Adrenal gland (tissue), 12 donors: Measurements from ENCODE around the gene RABGAP1L. TPM values are rescaled to one million over a fixed set of nuclear protein-coding genes. Genes with fewer than 3 reads are reported as not detected.

Experiments
- DNase-seq, 7 donors: peaks; one replicate each; pipeline ENCODE4 v3.0.0-alpha.2; 2019 to 2020
- H3K27ac ChIP-seq, 5 donors: fragments of 200-600 bp; sonication (generic) in 4 of 5; 1 replicate in 3 of 5; 2 replicates in 2 of 5; pipeline versions ENCODE4 v1.5.1 to v1.8.0; 2016 to 2020; ENCODE audit warnings: mild to moderate bottlenecking in 1 of 5
- H3K27me3 ChIP-seq: fragments of 200-600 bp; 2 replicates; pipeline ENCODE4 v1.8.0; 2021
- H3K36me3 ChIP-seq, 2 donors: fragments of 200-600 bp; replicated peaks in 1 of 2; 1 replicate in 1 of 2; 2 replicates in 1 of 2; pipeline versions ENCODE4 v1.5.1 to v1.8.0; 2018 to 2022
- H3K4me1 ChIP-seq, 2 donors: fragments of 200-600 bp; replicated peaks in 1 of 2; 1 replicate in 1 of 2; 2 replicates in 1 of 2; pipeline versions ENCODE4 v1.5.1 to v1.8.0; 2018 to 2021
- H3K4me3 ChIP-seq, 4 donors: fragments of 200-600 bp; sonication (generic) in 3 of 4; one replicate each; pipeline ENCODE4 v1.5.1; 2016 to 2018
- H3K9me3 ChIP-seq, 3 donors: fragments of 200-600 bp; sonication (generic) in 1 of 3; replicated peaks in 1 of 3; 1 replicate in 2 of 3; 2 replicates in 1 of 3; pipeline versions ENCODE4 v1.5.1 to v1.8.0; 2016 to 2021
- CTCF ChIP-seq, 6 experiments: fragments of 450-650 bp in 4 of 6; fragments of 200-600 bp in 2 of 6; sonication (generic) in 1 of 6; IDR thresholded peaks; 1 replicate in 5 of 6; 2 replicates in 1 of 6; pipeline versions ENCODE4 v1.5.1 to v1.8.0; 2016 to 2021; ENCODE audit warnings: antibody characterized with exemption in 6 of 6, mild to moderate bottlenecking in 2 of 6, moderate library complexity in 1 of 6
- POLR2A ChIP-seq, 2 donors: fragments of 450-650 bp; IDR thresholded peaks; one replicate each; pipeline ENCODE4 v1.6.1; 2017; ENCODE audit warnings: antibody characterized with exemption in 2 of 2, mild to moderate bottlenecking in 2 of 2, moderate library complexity in 1 of 2
- WGBS, 4 donors: extraction: QIAGEN DNeasy Blood & Tissue Kit in 2 of 4; methylation state at CpG; one replicate each; pipeline versions ENCODE4 v1.1.5 to v1.1.7; 2013 to 2017; 5-methylcytosine and 5-hydroxymethylcytosine counted together
- intact Hi-C, 2 donors: fragments of 100-400 bp; cut with DNase I; formaldehyde crosslinking; loops; one replicate each; pipeline versions ENCODE4 v1.14.1 to v1.15.0; 2022 to 2023
- polyA plus RNA-seq, 3 donors: library from polyadenylated mRNA; stranded (reverse); fragments of 200-250 nt in 2 of 3; fragments of 350-450 nt in 1 of 3; fragmentation: Illumina TruSeq in 1 of 3; extraction: RNeasy Lipid Tissue Mini Kit (QIAGEN cat#74804) in 1 of 3; gene quantifications; one replicate each; pipeline ENCODE4 v1.2.3, GENCODE V29; 2013 to 2014
- total RNA-seq, 9 donors: library from RNA; depleted of rRNA in 4 of 9; stranded (reverse); fragments of >200 nt in 4 of 9; fragments of 120-200 nt in 1 of 9; fragmentation: NEBNext Ultra II Directional in 1 of 9; extraction: Animal tissue kit (Norgen Biotek cat#: 25700) in 1 of 9; gene quantifications; one replicate each; pipeline versions ENCODE4 v1.1.0 to v1.2.4, GENCODE V29; 2013 to 2023
- donor health status: healthy with polysubstance abuse.
- donor health status: Bipolar disorder and iron deficiency.
- donor health status: DM: yes; HTN: yes; CAD: no.
- donor health status: DM: no; HTN: no; CAD: no.
- donor health status: DM: no; HTN: no; CAD: no.
- donor health status: DM: yes; HTN: yes; CAD: no.

RABGAP1L gene
- total and polyA plus RNA-seq, 12 donors = 10.4 to 29.9 (median 19.7) TPM

- intact Hi-C loops = no loop called here
- Histone ChIP-seq H3K27me3 (no peaks in the 10 kb centered on the region), H3K36me3 (no peaks in the 10 kb centered on the region), H3K27ac (peak overlapping the region in 1 of 5 donors; percentile 27), H3K4me1 (peaks cover 0 to 8% of the 10 kb centered on the region in 2 donors), H3K4me3 (no peak overlapping the region), H3K9me3 (no peaks in the 10 kb centered on the region)
- 47 to 65% (median 57%) methylated on average over 5 of the region's 5 CpGs for WGBS, 4 donors
- DNase-seq = peak in 4 of 7 donors; percentile 8 to 57 (median 19)
- TF ChIP-seq CTCF (IDR thresholded peaks at IDR 0.05) = no peak
- TF ChIP-seq POLR2A (IDR thresholded peaks at IDR 0.05) = no peak
Observed at GRCh38 chr1:174448974-174449373, 289.7 kb downstream of the RABGAP1L start.

DNA sequence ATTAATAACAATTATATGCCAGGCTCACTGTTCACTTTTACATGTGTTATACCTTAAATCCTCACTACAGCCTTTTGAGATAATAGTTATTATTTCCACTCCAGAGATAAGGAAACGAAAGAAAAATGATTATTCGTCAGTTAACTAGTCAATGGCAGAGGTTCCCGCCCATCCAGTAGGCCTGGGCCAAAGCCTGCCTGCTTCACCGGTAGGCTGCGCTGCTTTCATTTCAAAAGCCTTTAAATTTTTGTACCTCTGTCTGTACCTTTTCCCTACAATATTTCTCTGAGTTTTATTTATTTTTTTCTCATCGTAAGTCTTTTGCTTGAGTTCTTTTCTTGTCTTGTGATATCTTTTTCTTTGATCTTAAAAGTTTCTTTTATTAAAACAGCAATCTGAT lies 292.1 kb downstream of the RABGAP1L start:
- Histone ChIP-seq H3K27me3 (no peaks in the 10 kb centered on the region), H3K27ac (no peak overlapping the region), H3K9me3 (no peaks in the 10 kb centered on the region), H3K36me3 (no peaks in the 10 kb centered on the region), H3K4me3 (no peak overlapping the region), H3K4me1 (peaks cover 0 to 8% of the 10 kb centered on the region in 2 donors)
- TF ChIP-seq POLR2A (IDR thresholded peaks at IDR 0.05) (no peak), CTCF (IDR thresholded peaks at IDR 0.05) (no peak)
- 83 to 89% (median 87%) methylated on average over 6 of the region's 6 CpGs for WGBS, 4 donors
- DNase-seq = no peak
- intact Hi-C loops = no loop called here

GRCh38 chr1:174465855-174466254 lies 306.5 kb downstream of the RABGAP1L start:
- no peak overlapping the region for H3K4me3 ChIP-seq
- H3K4me1 ChIP-seq = no peaks in the 10 kb centered on the region
- H3K27ac ChIP-seq = no peak overlapping the region
- WGBS, 4 donors = 94 to 100% (median 99%) methylated on average over 2 of the region's 2 CpGs
- H3K27me3 ChIP-seq = no peaks in the 10 kb centered on the region
- TF ChIP-seq POLR2A (IDR thresholded peaks at IDR 0.05) (no peak), CTCF (IDR thresholded peaks at IDR 0.05) (no peak)
- no peak for DNase-seq
- intact Hi-C loops = no loop called here
- no peaks in the 10 kb centered on the region for H3K36me3 ChIP-seq
- H3K9me3 ChIP-seq = no peaks in the 10 kb centered on the region

DNA sequence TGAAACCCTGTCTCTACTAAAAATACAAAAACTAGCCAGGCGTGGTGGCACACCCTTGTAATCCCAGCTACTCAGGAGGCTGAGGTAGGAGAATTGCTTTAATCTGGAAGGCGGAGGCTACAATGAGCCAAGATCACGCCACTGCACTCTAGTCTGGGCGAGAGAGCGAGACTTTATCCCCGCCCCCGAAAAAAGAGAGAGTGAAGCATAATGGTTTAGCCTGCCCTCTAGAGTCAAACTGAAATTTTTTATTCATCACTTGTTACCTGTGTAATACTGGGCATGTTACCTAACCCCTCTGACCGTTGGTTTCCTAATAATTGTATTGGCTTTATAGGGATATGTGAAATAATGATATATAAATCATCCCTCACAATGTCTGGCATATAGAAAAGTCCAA lies 307.3 kb downstream of the RABGAP1L start:
- no peaks in the 10 kb centered on the region for H3K9me3 ChIP-seq
- H3K27me3 ChIP-seq = no peaks in the 10 kb centered on the region
- intact Hi-C loops = no loop called here
- H3K36me3 ChIP-seq = no peaks in the 10 kb centered on the region
- H3K4me1 ChIP-seq = no peaks in the 10 kb centered on the region
- 96 to 99% (median 98%) methylated on average over 7 to 8 of the region's 8 CpGs for WGBS, 4 donors
- H3K27ac ChIP-seq = no peak overlapping the region
- H3K4me3 ChIP-seq = no peak overlapping the region
- no peak for DNase-seq
- TF ChIP-seq CTCF (IDR thresholded peaks at IDR 0.05) (no peak), POLR2A (IDR thresholded peaks at IDR 0.05) (no peak)
